HAP-1 (cell line): ENCODE results near the gene LPCAT2.
"Not testable (repeated sequence)": the region's sequence is repeated elsewhere in the genome, so short reads cannot be mapped to it uniquely, and the experiment has no call there.

Experiments
- DNase-seq, 2 experiments: peaks; one replicate each; pipeline ENCODE4 v3.0.0-alpha.2; 2016 to 2020; ENCODE audit warnings: low spot score in 2 of 2
- H3K27me3 ChIP-seq: fragments of 250-450 bp; sonication (Bioruptor Pico); 2 replicates; pipeline ENCODE4 v1.5.1; 2020; ENCODE audit warnings: low read depth, mild to moderate bottlenecking, moderate library complexity
- H3K36me3 ChIP-seq: fragments of 250-450 bp; sonication (Bioruptor Pico); replicated peaks from 2 replicates; pipeline ENCODE4 v1.5.1; 2020; ENCODE audit warnings: mild to moderate bottlenecking
- H3K4me1 ChIP-seq: fragments of 250-450 bp; sonication (Bioruptor Pico); 2 replicates; pipeline ENCODE4 v1.5.1; 2020; ENCODE audit warnings: mild to moderate bottlenecking
- H3K4me3 ChIP-seq: fragments of 250-450 bp; sonication (Bioruptor Pico); 2 replicates; pipeline ENCODE4 v1.5.1; 2020; ENCODE audit warnings: mild to moderate bottlenecking, moderate library complexity
- H3K9me3 ChIP-seq: fragments of 250-450 bp; sonication (Bioruptor Pico); 2 replicates; pipeline ENCODE4 v1.5.1; 2020; ENCODE audit warnings: mild to moderate bottlenecking, moderate library complexity
- in situ Hi-C: fragments of 300-500 bp; cut with MboI; formaldehyde crosslinking; loops from 3 replicates; pipeline ENCODE4 v1.14.3; 2020; ENCODE audit warnings: low sequenced_read_pairs, inconsistent platforms, mixed read lengths

LPCAT2 gene

GRCh38 chr16:55577887-55578286, 69.0 kb downstream of the LPCAT2 start:
- Histone ChIP-seq H3K9me3 (no peaks in the 10 kb centered on the region), H3K27me3 (no peaks in the 10 kb centered on the region), H3K36me3 (peaks cover 2% of the 10 kb centered on the region; the same call in 1 of the 2 replicates), H3K4me1 (no peaks in the 10 kb centered on the region), H3K4me3 (no peak overlapping the region)
- no peak for DNase-seq
- in situ Hi-C loops: no loop called here

GRCh38 chr16:55585631-55586030, 76.8 kb downstream of the LPCAT2 start:
- Histone ChIP-seq H3K36me3 (no peaks in the 10 kb centered on the region), H3K27me3 (no peaks in the 10 kb centered on the region), H3K4me3 (no peak overlapping the region), H3K4me1 (no peaks in the 10 kb centered on the region), H3K9me3 (no peaks in the 10 kb centered on the region)
- in situ Hi-C loops: no loop called here
- no peak for DNase-seq

GRCh38 chr16:55588799-55589198, 79.9 kb downstream of the LPCAT2 start:
- H3K9me3 ChIP-seq: no peaks in the 10 kb centered on the region
- H3K4me3 ChIP-seq: no peak overlapping the region
- no peak for DNase-seq
- H3K36me3 ChIP-seq: no peaks in the 10 kb centered on the region
- no peaks in the 10 kb centered on the region for H3K4me1 ChIP-seq
- H3K27me3 ChIP-seq: no peaks in the 10 kb centered on the region; the same call in 1 of the 2 replicates
- in situ Hi-C loops: no loop called here

- Histone ChIP-seq H3K27me3 (no peaks in the 10 kb centered on the region; the same call in 1 of the 2 replicates), H3K36me3 (no peaks in the 10 kb centered on the region), H3K9me3 (no peaks in the 10 kb centered on the region), H3K4me3 (no peak overlapping the region), H3K4me1 (no peaks in the 10 kb centered on the region)
- in situ Hi-C loops: no loop called here
- no peak for DNase-seq
These were observed 83.4 kb downstream of the LPCAT2 start for GRCh38 chr16:55592306-55592705.

GRCh38 chr16:55597928-55598327, 89.1 kb downstream of the LPCAT2 start:
- no peak for DNase-seq
- in situ Hi-C loops: no loop called here
- no peaks in the 10 kb centered on the region for H3K4me1 ChIP-seq

GRCh38 chr16:55605754-55606336, 97.0 kb downstream of the LPCAT2 start:
- no peaks in the 10 kb centered on the region for H3K4me1 ChIP-seq
- no peaks in the 10 kb centered on the region for H3K27me3 ChIP-seq
- no peaks in the 10 kb centered on the region for H3K9me3 ChIP-seq
- in situ Hi-C loops: no loop called here
- no peak overlapping the region for H3K4me3 ChIP-seq
- no peak for DNase-seq
- H3K36me3 ChIP-seq: no peaks in the 10 kb centered on the region

More at GRCh38 chr16:55597928-55598327, 89.1 kb downstream of the LPCAT2 start:
- Histone ChIP-seq H3K4me3 (no peak overlapping the region), H3K9me3 (no peaks in the 10 kb centered on the region), H3K27me3 (no peaks in the 10 kb centered on the region; the same call in 1 of the 2 replicates), H3K36me3 (no peaks in the 10 kb centered on the region)

GRCh38 chr16:55613613-55614335, 104.9 kb downstream of the LPCAT2 start:
- Histone ChIP-seq H3K4me1 (no peaks in the 10 kb centered on the region), H3K36me3 (no peaks in the 10 kb centered on the region), H3K9me3 (no peaks in the 10 kb centered on the region), H3K4me3 (no peak overlapping the region), H3K27me3 (no peaks in the 10 kb centered on the region)
- in situ Hi-C loops: no loop called here
- DNase-seq: no peak

GRCh38 chr16:55615071-55615470, 106.2 kb downstream of the LPCAT2 start:
- in situ Hi-C loops: no loop called here
- no peak overlapping the region for H3K4me3 ChIP-seq
- no peaks in the 10 kb centered on the region for H3K36me3 ChIP-seq
- H3K27me3 ChIP-seq: no peaks in the 10 kb centered on the region
- H3K4me1 ChIP-seq: no peaks in the 10 kb centered on the region
- no peaks in the 10 kb centered on the region for H3K9me3 ChIP-seq
- no peak for DNase-seq

- H3K4me1 ChIP-seq, H3K27me3 ChIP-seq, H3K9me3 ChIP-seq, H3K4me3 ChIP-seq, in situ Hi-C loops, DNase-seq, H3K36me3 ChIP-seq: not testable (repeated sequence)
These were observed 106.8 kb downstream of the LPCAT2 start for GRCh38 chr16:55615670-55616069.

GRCh38 chr16:55621771-55622170, 112.9 kb downstream of the LPCAT2 start:
- in situ Hi-C loops: no loop called here
- H3K4me3 ChIP-seq: no peak overlapping the region
- H3K27me3 ChIP-seq: no peaks in the 10 kb centered on the region
- DNase-seq: no peak
- no peaks in the 10 kb centered on the region for H3K9me3 ChIP-seq
- H3K36me3 ChIP-seq: no peaks in the 10 kb centered on the region
- H3K4me1 ChIP-seq: no peaks in the 10 kb centered on the region

GRCh38 chr16:55622272-55622671, 113.4 kb downstream of the LPCAT2 start:
- H3K9me3 ChIP-seq: no peaks in the 10 kb centered on the region
- no peak for DNase-seq
- no peaks in the 10 kb centered on the region for H3K4me1 ChIP-seq
- no peaks in the 10 kb centered on the region for H3K36me3 ChIP-seq
- no peaks in the 10 kb centered on the region for H3K27me3 ChIP-seq
- H3K4me3 ChIP-seq: no peak overlapping the region
- in situ Hi-C loops: no loop called here

- H3K27me3 ChIP-seq: no peaks in the 10 kb centered on the region
- no peaks in the 10 kb centered on the region for H3K36me3 ChIP-seq
- H3K9me3 ChIP-seq: no peaks in the 10 kb centered on the region
- peak; percentile 10 to 27 for DNase-seq
- in situ Hi-C loops: no loop called here
- no peaks in the 10 kb centered on the region for H3K4me1 ChIP-seq
- no peak overlapping the region for H3K4me3 ChIP-seq
These were observed 114.2 kb downstream of the LPCAT2 start for GRCh38 chr16:55622930-55623561.

GRCh38 chr16:55623640-55624039, 114.8 kb downstream of the LPCAT2 start:
- Histone ChIP-seq H3K4me3 (no peak overlapping the region), H3K9me3 (no peaks in the 10 kb centered on the region), H3K27me3 (no peaks in the 10 kb centered on the region), H3K4me1 (no peaks in the 10 kb centered on the region), H3K36me3 (no peaks in the 10 kb centered on the region)
- in situ Hi-C loops: no loop called here
- no peak for DNase-seq

GRCh38 chr16:55624696-55625095, 115.8 kb downstream of the LPCAT2 start:
- Histone ChIP-seq H3K4me1 (no peaks in the 10 kb centered on the region), H3K9me3 (no peaks in the 10 kb centered on the region), H3K27me3 (no peaks in the 10 kb centered on the region), H3K36me3 (no peaks in the 10 kb centered on the region), H3K4me3 (no peak overlapping the region)
- DNase-seq: no peak
- in situ Hi-C loops: no loop called here
